IMR-90 (cell line): ENCODE measurements around the gene PPP1R14C. TPM values are rescaled to one million over a fixed set of nuclear protein-coding genes. Genes with fewer than 3 reads are reported as not detected.

Experiments
- ATAC-seq: fragments of 200-7000 bp; cut with Tn5 transposase; 2 replicates; pipeline ENCODE4 v1.9.1; 2020; ENCODE audit warnings: low read depth, mild to moderate bottlenecking, moderate library complexity
- BruUV-seq: library from RNA; stranded (reverse); fragments of 400-500 nt; replicated peaks from 2 replicates; lab custom pipeline; 2021; lab: Mats Ljungman, UMichigan
- CTCF ChIA-PET: fragments of 300-600 bp; formaldehyde crosslinking; extraction: SDS; loops from one replicate; lab custom pipeline; 2021; ENCODE audit warnings: antibody characterized with exemption; lab: Yijun Ruan, JAX
- POLR2A ChIA-PET: fragments of 300-600 bp; sonication (Branson Sonifier 250); formaldehyde crosslinking; loops from one replicate; lab custom pipeline; 2022; ENCODE audit warnings: antibody characterized with exemption; ENCODE audit not compliant: unreplicated experiment; lab: Charles Lee
- DNase-seq: peaks from one replicate; pipeline ENCODE4 v3.0.0; 2013
- H2AFZ ChIP-seq: replicated peaks from 2 replicates; pipeline ENCODE3; 2013; ENCODE audit warnings: low read length, mild to moderate bottlenecking; ENCODE audit not compliant: poor library complexity
- H2AK5ac ChIP-seq: 2 replicates; pipeline ENCODE4 v1.6.1; 2013; ENCODE audit warnings: low read depth, low read length, inconsistent platforms
- H2AK9ac ChIP-seq: replicated peaks from 2 replicates; pipeline ENCODE3; 2013; ENCODE audit warnings: mild to moderate bottlenecking, low read depth, low read length, moderate library complexity; ENCODE audit not compliant: poor library complexity
- H2BK120ac ChIP-seq: 2 replicates; pipeline ENCODE4 v1.6.1; 2013; ENCODE audit warnings: low read depth, low read length, inconsistent platforms
- H2BK15ac ChIP-seq: 3 replicates; pipeline ENCODE4 v1.6.1; 2013; ENCODE audit warnings: low read depth, low read length, inconsistent platforms
- H2BK20ac ChIP-seq: 2 replicates; pipeline ENCODE4 v1.6.1; 2013; ENCODE audit warnings: low read depth, mild to moderate bottlenecking, inconsistent platforms, low read length, moderate library complexity
- H2BK5ac ChIP-seq: 2 replicates; pipeline ENCODE4 v1.6.1; 2013; ENCODE audit warnings: mild to moderate bottlenecking, low read depth, low read length, inconsistent platforms; ENCODE audit not compliant: poor library complexity, severe bottlenecking
- H3K14ac ChIP-seq: replicated peaks from 2 replicates; pipeline ENCODE4 v1.6.1; 2013; ENCODE audit warnings: low read depth, low read length, inconsistent platforms
- H3K18ac ChIP-seq: 2 replicates; pipeline ENCODE4 v1.6.1; 2013; ENCODE audit warnings: low read depth, low read length, control low read depth
- H3K23ac ChIP-seq: 2 replicates; pipeline ENCODE4 v1.6.1; 2013; ENCODE audit warnings: low read depth, low read length, inconsistent platforms
- H3K27ac ChIP-seq: 2 replicates; pipeline ENCODE4 v1.5.1; 2013; ENCODE audit warnings: mild to moderate bottlenecking, control low read depth, low read length; ENCODE audit not compliant: insufficient read depth
- H3K27me3 ChIP-seq: 2 replicates; pipeline ENCODE4 v1.6.1; 2013; ENCODE audit warnings: low read length; ENCODE audit not compliant: control insufficient read depth, insufficient read depth
- H3K36me3 ChIP-seq: 2 replicates; pipeline ENCODE4 v1.6.1; 2013; ENCODE audit warnings: low read length, mixed read lengths; ENCODE audit not compliant: control insufficient read depth, insufficient read depth
- H3K4ac ChIP-seq: 2 replicates; pipeline ENCODE4 v1.6.1; 2013; ENCODE audit warnings: low read depth, low read length, inconsistent platforms
- H3K4me1 ChIP-seq: 2 replicates; pipeline ENCODE4 v1.6.1; 2013; ENCODE audit warnings: low read length, mixed read lengths; ENCODE audit not compliant: control insufficient read depth, insufficient read depth
- H3K4me2 ChIP-seq: 2 replicates; pipeline ENCODE4 v1.6.1; 2013; ENCODE audit warnings: low read depth, mild to moderate bottlenecking, control low read depth, low read length, moderate library complexity
- H3K4me3 ChIP-seq: 2 replicates; pipeline ENCODE4 v1.5.1; 2013; ENCODE audit warnings: low read depth, mild to moderate bottlenecking, control low read depth, low read length, moderate library complexity; ENCODE audit not compliant: insufficient read depth
- H3K56ac ChIP-seq: 2 replicates; pipeline ENCODE4 v1.6.1; 2013; ENCODE audit warnings: low read length, inconsistent platforms; ENCODE audit not compliant: insufficient read depth; ENCODE audit errors: extremely low read depth
- H3K79me1 ChIP-seq, 2 experiments: 2 replicates each; pipeline ENCODE4 v1.6.1; 2013; ENCODE audit warnings: low read length in 2 of 2, inconsistent platforms in 1 of 2, low read depth in 1 of 2
- H3K9ac ChIP-seq: 2 replicates; pipeline ENCODE4 v1.6.1; 2013; ENCODE audit warnings: low read depth, low read length, control low read depth
- H3K9me1 ChIP-seq: 2 replicates; pipeline ENCODE4 v1.6.1; 2013; ENCODE audit warnings: low read length, inconsistent platforms; ENCODE audit not compliant: insufficient read depth
- H3K9me3 ChIP-seq: 2 replicates; pipeline ENCODE4 v1.6.1; 2013; ENCODE audit warnings: low read length; ENCODE audit not compliant: control insufficient read depth, insufficient read depth
- H4K20me1 ChIP-seq: 2 replicates; pipeline ENCODE4 v1.6.1; 2013; ENCODE audit warnings: low read length, inconsistent platforms; ENCODE audit not compliant: insufficient read depth
- H4K5ac ChIP-seq: 2 replicates; pipeline ENCODE4 v1.6.1; 2013; ENCODE audit warnings: mild to moderate bottlenecking, low read depth, low read length, control low read depth
- H4K8ac ChIP-seq, 2 experiments: 2 replicates each; pipeline ENCODE4 v1.6.1; 2013; ENCODE audit warnings: low read depth in 2 of 2, low read length in 2 of 2, control low read depth in 1 of 2, inconsistent platforms in 1 of 2
- H4K91ac ChIP-seq: 2 replicates; pipeline ENCODE4 v1.6.1; 2013; ENCODE audit warnings: low read depth, low read length, inconsistent platforms; ENCODE audit not compliant: insufficient read depth
- CEBPB ChIP-seq: IDR thresholded peaks from 2 replicates; pipeline ENCODE4 v1.6.1; 2012; ENCODE audit warnings: low read depth, low read length, improper control_type of control experiment
- CHD1 ChIP-seq: IDR thresholded peaks from 2 replicates; pipeline ENCODE4 v1.6.1; 2012; ENCODE audit warnings: low read depth, low read length, improper control_type of control experiment
- MAZ ChIP-seq: IDR thresholded peaks from 2 replicates; pipeline ENCODE4 v1.6.1; 2012; ENCODE audit warnings: low read depth, mild to moderate bottlenecking, low read length, improper control_type of control experiment, moderate library complexity, borderline replicate concordance
- MXI1 ChIP-seq: IDR thresholded peaks from 2 replicates; pipeline ENCODE4 v1.6.1; 2012; ENCODE audit warnings: low read depth, mild to moderate bottlenecking, low read length, moderate library complexity, borderline replicate concordance
- NFE2L2 ChIP-seq: fragments of 150-350 bp; IDR thresholded peaks from 2 replicates; pipeline ENCODE4 v1.6.1; 2016; ENCODE audit warnings: low read depth, mild to moderate bottlenecking, low read length
- POLR2A ChIP-seq: IDR thresholded peaks from 2 replicates; pipeline ENCODE4 v1.6.1; 2012; ENCODE audit warnings: mild to moderate bottlenecking, low read depth, low read length
- RAD21 ChIP-seq: IDR thresholded peaks from 2 replicates; pipeline ENCODE4 v1.6.1; 2012; ENCODE audit warnings: low read length, improper control_type of control experiment
- RCOR1 ChIP-seq: IDR thresholded peaks from 2 replicates; pipeline ENCODE4 v1.6.1; 2012; ENCODE audit warnings: mild to moderate bottlenecking, low read length, improper control_type of control experiment; ENCODE audit not compliant: insufficient replicate concordance
- RFX5 ChIP-seq: IDR thresholded peaks from 2 replicates; pipeline ENCODE4 v1.8.0; 2012; ENCODE audit warnings: low read depth, mild to moderate bottlenecking, low read length, moderate library complexity
- SMC3 ChIP-seq: fragments of 150-350 bp; IDR thresholded peaks from 2 replicates; pipeline ENCODE4 v1.6.1; 2016; ENCODE audit warnings: low read depth, mild to moderate bottlenecking, antibody characterized with exemption, low read length, moderate library complexity
- WGBS, 2 experiments: methylation state at CpG; one replicate each; pipeline versions ENCODE4 v1.1.5 to v1.1.7; 2013; ENCODE audit warnings: missing lambda C conversion rate in 2 of 2; ENCODE audit not compliant: insufficient read length in 1 of 2; ENCODE audit errors: extremely low coverage in 2 of 2; 5-methylcytosine and 5-hydroxymethylcytosine counted together
- dilution Hi-C: fragments of 300-500 bp; cut with HindIII; formaldehyde crosslinking; loops from one replicate; pipeline ENCODE4 v1.14.3; 2018; ENCODE audit warnings: low sequenced_read_pairs; ENCODE audit not compliant: unreplicated experiment
- in situ Hi-C: fragments of 300-500 bp; cut with MboI; formaldehyde crosslinking; loops from 3 replicates; pipeline ENCODE4 v1.14.3; 2019; ENCODE audit warnings: low sequenced_read_pairs, inconsistent platforms, mixed read lengths
- intact Hi-C: fragments of 100-400 bp; cut with micrococcal nuclease; formaldehyde crosslinking; loops from 2 replicates; pipeline ENCODE4 v1.10.0; 2022
- polyA plus RNA-seq, 3 experiments: library from polyadenylated mRNA; depleted of rRNA; stranded (reverse); fragments of >200 nt; gene quantifications; 2 replicates each; pipeline ENCODE4 v1.2.3, GENCODE V29; 2012; ENCODE audit warnings: low replicate concordance in 1 of 3
- total RNA-seq: library from RNA; depleted of rRNA; stranded (reverse); fragments of >200 nt; gene quantifications from 2 replicates; pipeline ENCODE4 v1.2.3, GENCODE V29; 2012
- TF ChIP-seq, protein P1 (sequence below): conservative IDR thresholded peaks from 2 replicates; pipeline ENCODE4 v1.5.1; 2012; ENCODE audit warnings: mild to moderate bottlenecking, low read depth, low read length, improper control_type of control experiment

Gene PPP1R14C
- total and polyA plus RNA-seq, 2 of the 4 experiments (the other 2 are of a cell fraction), result not detected

GRCh38 chr6:150261997-150262697, 119.3 kb downstream of the PPP1R14C start:
- H3K18ac ChIP-seq, result no peak overlapping the region
- H2BK15ac ChIP-seq, result no peak overlapping the region
- no peak overlapping the region for H2AK9ac ChIP-seq
- H3K79me1 ChIP-seq, result no peaks in the 10 kb centered on the region
- no peak overlapping the region for H2BK120ac ChIP-seq
- no peaks in the 10 kb centered on the region for H3K36me3 ChIP-seq
- dilution Hi-C loops, result no loop called here
- 75% methylated on average over 5 of the region's 16 CpGs; no CpG with 5 or more reads in 1 of the 2 experiments for WGBS, 2 experiments
- no peak overlapping the region for H3K4ac ChIP-seq
- H4K5ac ChIP-seq, result no peak overlapping the region
- H3K23ac ChIP-seq, result no peak overlapping the region
- ATAC-seq (no peak), DNase-seq (no peak)
- no peak overlapping the region for H4K8ac ChIP-seq
- no peaks in the 10 kb centered on the region for H4K20me1 ChIP-seq
- no peak overlapping the region for H2BK20ac ChIP-seq
- in situ Hi-C loops, result no loop called here
- CTCF ChIA-PET, result no interaction called here
- H3K4me2 ChIP-seq, result no peak overlapping the region
- no peak overlapping the region for H2AK5ac ChIP-seq
- no peaks in the 10 kb centered on the region; the same call in 1 of the 2 replicates for H3K27me3 ChIP-seq
- H3K56ac ChIP-seq, result no peak overlapping the region
- H2BK5ac ChIP-seq, result no peak overlapping the region
- intact Hi-C loops, result no loop called here
- no peak overlapping the region for H4K91ac ChIP-seq
- H3K4me3 ChIP-seq, result no peak overlapping the region
- no peaks in the 10 kb centered on the region for H3K9me3 ChIP-seq
- no peak overlapping the region for H3K14ac ChIP-seq
- no TSS peak for BruUV-seq
- no peak overlapping the region for H2AFZ ChIP-seq
- TF ChIP-seq POLR2A (no peak), CHD1 (no peak), RAD21 (no peak), NFE2L2 (no peak), MXI1 (no peak), RCOR1 (no peak), SMC3 (no peak), CEBPB (no peak), MAZ (no peak), RFX5 (no peak)
- TF ChIP-seq, protein P1, sequence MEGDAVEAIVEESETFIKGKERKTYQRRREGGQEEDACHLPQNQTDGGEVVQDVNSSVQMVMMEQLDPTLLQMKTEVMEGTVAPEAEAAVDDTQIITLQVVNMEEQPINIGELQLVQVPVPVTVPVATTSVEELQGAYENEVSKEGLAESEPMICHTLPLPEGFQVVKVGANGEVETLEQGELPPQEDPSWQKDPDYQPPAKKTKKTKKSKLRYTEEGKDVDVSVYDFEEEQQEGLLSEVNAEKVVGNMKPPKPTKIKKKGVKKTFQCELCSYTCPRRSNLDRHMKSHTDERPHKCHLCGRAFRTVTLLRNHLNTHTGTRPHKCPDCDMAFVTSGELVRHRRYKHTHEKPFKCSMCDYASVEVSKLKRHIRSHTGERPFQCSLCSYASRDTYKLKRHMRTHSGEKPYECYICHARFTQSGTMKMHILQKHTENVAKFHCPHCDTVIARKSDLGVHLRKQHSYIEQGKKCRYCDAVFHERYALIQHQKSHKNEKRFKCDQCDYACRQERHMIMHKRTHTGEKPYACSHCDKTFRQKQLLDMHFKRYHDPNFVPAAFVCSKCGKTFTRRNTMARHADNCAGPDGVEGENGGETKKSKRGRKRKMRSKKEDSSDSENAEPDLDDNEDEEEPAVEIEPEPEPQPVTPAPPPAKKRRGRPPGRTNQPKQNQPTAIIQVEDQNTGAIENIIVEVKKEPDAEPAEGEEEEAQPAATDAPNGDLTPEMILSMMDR, result no peak
- no peak overlapping the region for H3K27ac ChIP-seq
- no peak overlapping the region for H3K9ac ChIP-seq
- POLR2A ChIA-PET, result no interaction called here
- H3K9me1 ChIP-seq, result no peaks in the 10 kb centered on the region; the same call in 1 of the 2 replicates
- peaks cover 4% of the 10 kb centered on the region; the same call in 1 of the 2 replicates for H3K4me1 ChIP-seq
